ENCODE results near the gene KIF1B.
A peak's percentile ranks its signal among the peaks of the same experiment; 100 is the strongest.

Gene KIF1B

GRCh38 chr1:10320336-10320735 is 110.0 kb downstream of the KIF1B start:
- FAIRE-seq, result no peak
- TF ChIP-seq TAF1 (IDR thresholded peaks at IDR 0.05; ENCODE audit: low read depth, low read length), result no peak
- TF ChIP-seq POLR2A (IDR thresholded peaks at IDR 0.05; ENCODE audit: low read depth, low read length), result no peak
- TF ChIP-seq POLR2AphosphoS5 (IDR thresholded peaks at IDR 0.05; ENCODE audit: low read depth, low read length), result no peak
- TF ChIP-seq SPI1 (IDR thresholded peaks at IDR 0.05; ENCODE audit: low read depth, low read length), result no peak
- TF ChIP-seq PAX5 (IDR thresholded peaks at IDR 0.05; ENCODE audit: insufficient read depth, low read length, severe bottlenecking), result no peak
- no peak for TF ChIP-seq POU2F2 (IDR thresholded peaks at IDR 0.05; ENCODE audit: low read depth, low read length)
- no peak for DNase-seq (ENCODE audit: insufficient read length, low spot score)

GRCh38 chr1:10322821-10323220 is 112.5 kb downstream of the KIF1B start:
- FAIRE-seq, result no peak
- TF ChIP-seq PAX5 (IDR thresholded peaks at IDR 0.05; ENCODE audit: insufficient read depth, low read length, severe bottlenecking), result no peak
- TF ChIP-seq POU2F2 (IDR thresholded peaks at IDR 0.05; ENCODE audit: low read depth, low read length), result no peak
- no peak for TF ChIP-seq TAF1 (IDR thresholded peaks at IDR 0.05; ENCODE audit: low read depth, low read length)
- no peak for DNase-seq (ENCODE audit: insufficient read length, low spot score)

DNA sequence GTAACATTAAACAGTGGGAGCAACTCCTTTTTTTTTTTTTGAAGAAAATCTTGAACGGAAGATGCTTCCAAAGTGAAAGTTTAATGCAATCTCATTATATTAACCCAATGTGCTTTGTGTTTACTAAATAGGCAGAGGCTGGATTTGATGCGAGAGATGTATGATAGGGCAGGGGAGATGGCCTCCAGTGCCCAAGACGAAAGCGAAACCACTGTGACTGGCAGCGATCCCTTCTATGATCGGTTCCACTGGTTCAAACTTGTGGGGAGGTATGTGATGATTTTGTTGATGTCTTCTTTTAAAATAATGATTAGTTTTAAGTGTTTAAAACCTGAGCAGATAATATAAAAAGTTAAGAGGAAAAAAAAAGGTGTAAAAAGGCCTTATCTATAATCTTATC is 114.3 kb downstream of the KIF1B start:
- no peak for FAIRE-seq
- DNase-seq (ENCODE audit: insufficient read length, low spot score), result no peak
- TF ChIP-seq TAF1 (IDR thresholded peaks at IDR 0.05; ENCODE audit: low read depth, low read length) (no peak), SPI1 (IDR thresholded peaks at IDR 0.05; ENCODE audit: low read depth, low read length) (no peak), POLR2A (IDR thresholded peaks at IDR 0.05; ENCODE audit: low read depth, low read length) (no peak), POLR2AphosphoS5 (IDR thresholded peaks at IDR 0.05; ENCODE audit: low read depth, low read length) (no peak)

- TF ChIP-seq SPI1 (IDR thresholded peaks at IDR 0.05; ENCODE audit: low read depth, low read length) (no peak), TAF1 (IDR thresholded peaks at IDR 0.05; ENCODE audit: low read depth, low read length) (no peak), POLR2AphosphoS5 (IDR thresholded peaks at IDR 0.05; ENCODE audit: low read depth, low read length) (no peak), POLR2A (IDR thresholded peaks at IDR 0.05; ENCODE audit: low read depth, low read length) (no peak), PAX5 (IDR thresholded peaks at IDR 0.05; ENCODE audit: insufficient read depth, low read length, severe bottlenecking) (no peak), POU2F2 (IDR thresholded peaks at IDR 0.05; ENCODE audit: low read depth, low read length) (no peak)
- FAIRE-seq (no peak), DNase-seq (ENCODE audit: insufficient read length, low spot score) (no peak)
Measured at GRCh38 chr1:10325521-10325920, 115.2 kb downstream of the KIF1B start.

- no peak for TF ChIP-seq TAF1 (IDR thresholded peaks at IDR 0.05; ENCODE audit: low read depth, low read length)
- TF ChIP-seq POU2F2 (IDR thresholded peaks at IDR 0.05; ENCODE audit: low read depth, low read length), result no peak
- no peak for TF ChIP-seq POLR2AphosphoS5 (IDR thresholded peaks at IDR 0.05; ENCODE audit: low read depth, low read length)
- TF ChIP-seq SPI1 (IDR thresholded peaks at IDR 0.05; ENCODE audit: low read depth, low read length), result no peak
- no peak for TF ChIP-seq POLR2A (IDR thresholded peaks at IDR 0.05; ENCODE audit: low read depth, low read length)
- TF ChIP-seq PAX5 (IDR thresholded peaks at IDR 0.05; ENCODE audit: insufficient read depth, low read length, severe bottlenecking), result no peak
- DNase-seq (ENCODE audit: insufficient read length, low spot score), result no peak
- FAIRE-seq, result no peak
Measured at GRCh38 chr1:10326251-10326650, 115.9 kb downstream of the KIF1B start.

- DNase-seq (ENCODE audit: insufficient read length, low spot score) (no peak), FAIRE-seq (no peak)
- TF ChIP-seq POU2F2 (IDR thresholded peaks at IDR 0.05; ENCODE audit: low read depth, low read length), result no peak
- TF ChIP-seq POLR2A (IDR thresholded peaks at IDR 0.05; ENCODE audit: low read depth, low read length), result no peak
- TF ChIP-seq PAX5 (IDR thresholded peaks at IDR 0.05; ENCODE audit: insufficient read depth, low read length, severe bottlenecking), result no peak
Measured at GRCh38 chr1:10328180-10328963, 118.0 kb downstream of the KIF1B start.

GRCh38 chr1:10337436-10337835 is 127.1 kb downstream of the KIF1B start:
- no peak for DNase-seq (ENCODE audit: insufficient read length, low spot score)
- TF ChIP-seq POU2F2 (IDR thresholded peaks at IDR 0.05; ENCODE audit: low read depth, low read length) (no peak), TAF1 (IDR thresholded peaks at IDR 0.05; ENCODE audit: low read depth, low read length) (no peak), POLR2AphosphoS5 (IDR thresholded peaks at IDR 0.05; ENCODE audit: low read depth, low read length) (no peak), SPI1 (IDR thresholded peaks at IDR 0.05; ENCODE audit: low read depth, low read length) (no peak), POLR2A (IDR thresholded peaks at IDR 0.05; ENCODE audit: low read depth, low read length) (no peak), PAX5 (IDR thresholded peaks at IDR 0.05; ENCODE audit: insufficient read depth, low read length, severe bottlenecking) (no peak)
- FAIRE-seq, result peak; percentile 40

DNA sequence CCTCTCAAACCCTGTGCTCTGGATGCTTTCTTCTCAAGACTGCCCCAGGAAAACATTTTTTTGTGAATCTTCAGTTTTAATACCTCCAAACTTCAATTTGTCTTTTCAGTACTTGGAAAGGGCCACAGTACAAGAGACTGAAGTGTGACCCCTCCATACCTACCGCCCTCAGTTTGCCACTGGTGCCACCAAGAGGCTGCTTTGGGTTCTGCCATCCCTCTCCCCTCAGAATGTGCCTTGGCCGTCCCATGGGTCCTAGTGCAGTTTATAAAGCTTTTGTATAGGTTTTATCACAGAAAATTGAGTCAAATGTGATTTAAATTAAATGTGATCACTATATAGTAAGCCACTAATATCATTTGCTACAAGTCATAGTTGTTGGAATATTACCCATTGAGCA is 127.7 kb downstream of the KIF1B start:
- DNase-seq (ENCODE audit: insufficient read length, low spot score), result peak; percentile 44
- peak; percentile 84 for FAIRE-seq
- TF ChIP-seq TAF1 (IDR thresholded peaks at IDR 0.05; ENCODE audit: low read depth, low read length) (no peak), POLR2A (IDR thresholded peaks at IDR 0.05; ENCODE audit: low read depth, low read length) (no peak), POLR2AphosphoS5 (IDR thresholded peaks at IDR 0.05; ENCODE audit: low read depth, low read length) (no peak), POU2F2 (IDR thresholded peaks at IDR 0.05; ENCODE audit: low read depth, low read length) (no peak), SPI1 (IDR thresholded peaks at IDR 0.05; ENCODE audit: low read depth, low read length) (no peak), PAX5 (IDR thresholded peaks at IDR 0.05; ENCODE audit: insufficient read depth, low read length, severe bottlenecking) (no peak)

DNA sequence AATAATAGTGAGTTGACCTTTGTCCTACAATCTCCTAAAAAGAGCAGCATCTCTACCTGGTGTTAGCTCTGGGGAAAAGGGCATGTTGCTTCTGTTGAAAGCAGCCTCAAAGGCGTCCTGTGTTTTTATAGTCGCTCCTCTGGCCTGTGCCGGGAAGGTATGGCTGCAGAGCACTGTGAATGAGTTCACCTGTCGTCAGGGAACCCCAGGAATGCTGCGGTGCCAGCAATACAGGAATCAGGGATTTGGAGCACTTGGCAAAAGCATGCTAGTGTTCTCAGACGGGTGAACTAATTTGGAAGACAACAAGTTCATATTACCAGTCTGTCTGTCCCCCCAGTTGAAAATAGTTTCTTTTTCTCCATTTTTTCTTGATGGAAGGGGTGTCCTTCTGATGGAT is 128.2 kb downstream of the KIF1B start:
- DNase-seq (ENCODE audit: insufficient read length, low spot score), result no peak
- TF ChIP-seq PAX5 (IDR thresholded peaks at IDR 0.05; ENCODE audit: insufficient read depth, low read length, severe bottlenecking), result no peak
- no peak for TF ChIP-seq POLR2AphosphoS5 (IDR thresholded peaks at IDR 0.05; ENCODE audit: low read depth, low read length)
- no peak for TF ChIP-seq SPI1 (IDR thresholded peaks at IDR 0.05; ENCODE audit: low read depth, low read length)
- no peak for TF ChIP-seq TAF1 (IDR thresholded peaks at IDR 0.05; ENCODE audit: low read depth, low read length)
- no peak for TF ChIP-seq POU2F2 (IDR thresholded peaks at IDR 0.05; ENCODE audit: low read depth, low read length)
- no peak for TF ChIP-seq POLR2A (IDR thresholded peaks at IDR 0.05; ENCODE audit: low read depth, low read length)

GRCh38 chr1:10339036-10339567 is 128.7 kb downstream of the KIF1B start:
- no peak for FAIRE-seq
- TF ChIP-seq PAX5 (IDR thresholded peaks at IDR 0.05; ENCODE audit: insufficient read depth, low read length, severe bottlenecking) (no peak), SPI1 (IDR thresholded peaks at IDR 0.05; ENCODE audit: low read depth, low read length) (no peak), POLR2AphosphoS5 (IDR thresholded peaks at IDR 0.05; ENCODE audit: low read depth, low read length) (no peak)
- no peak for DNase-seq (ENCODE audit: insufficient read length, low spot score)

More for the DNA sequence above, 128.2 kb downstream of the KIF1B start:
- no peak for FAIRE-seq
